ENCODE measurements around the gene HIPK2. TPM values are rescaled to one million over a fixed set of nuclear protein-coding genes. Genes with fewer than 3 reads are reported as not detected.

The HIPK2 gene
- polyA plus RNA-seq, 1 donor (not counting 4 experiments of a cell fraction or from before 2014, with no cell fraction given): 5.8 TPM

DNA sequence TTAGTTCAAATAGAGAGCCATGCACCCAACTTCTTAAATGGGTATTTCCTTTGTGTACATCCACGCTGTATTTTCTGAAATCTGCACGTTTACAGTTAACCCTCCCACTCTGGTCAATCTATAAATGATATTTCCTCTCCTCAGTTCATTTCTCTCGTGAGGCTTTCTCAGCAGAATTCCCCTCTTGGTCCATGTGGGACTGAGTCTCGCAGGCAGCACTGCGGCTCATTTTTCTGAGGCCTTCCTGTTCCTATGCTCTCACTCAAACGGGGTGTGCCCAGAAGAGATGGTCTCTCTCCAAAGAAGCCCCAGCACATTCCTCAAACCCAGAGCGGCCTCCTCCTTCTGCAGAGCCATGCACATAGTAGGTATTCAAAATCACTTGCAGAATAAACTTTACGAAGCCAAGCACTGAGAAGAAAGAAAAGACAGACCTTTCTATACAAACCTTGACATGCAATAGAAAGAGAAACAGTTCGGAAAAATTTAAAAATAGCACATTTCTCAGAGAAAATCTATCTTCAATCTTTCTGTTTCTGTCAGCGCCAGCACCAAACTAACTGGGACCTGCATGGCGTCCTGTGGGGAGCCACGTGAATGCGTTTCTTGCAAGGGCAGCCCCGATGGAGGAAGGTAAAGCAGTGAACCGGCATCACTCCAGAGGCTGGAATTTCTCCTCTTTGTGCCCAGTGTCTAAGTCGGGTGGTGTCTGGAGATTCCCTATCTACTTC is 77.1 kb downstream of the HIPK2 start:
- no peak overlapping the region for H3K4me3 ChIP-seq (ENCODE audit: control insufficient read depth in 2 of 3, extremely low read depth in 1 of 3, insufficient read depth in 2 of 3, low read depth in 1 of 3, low read length in 3 of 3)
- no peak for DNase-seq (ENCODE audit: low read depth, low spot score)
- H3K9me3 ChIP-seq (ENCODE audit: control insufficient read depth, low read depth, low read length): no peaks in the 10 kb centered on the region
- H3K4me2 ChIP-seq (ENCODE audit: control insufficient read depth, extremely low read depth, insufficient read depth, low read depth, low read length): no peak overlapping the region
- H3K27me3 ChIP-seq (ENCODE audit: control insufficient read depth, extremely low read depth, insufficient read depth, low read length): no peaks in the 10 kb centered on the region
- H4K20me1 ChIP-seq (ENCODE audit: control insufficient read depth, extremely low read depth, insufficient read depth, low read length): no peaks in the 10 kb centered on the region
- no peak overlapping the region for H3K27ac ChIP-seq (ENCODE audit: control insufficient read depth, insufficient read depth, low read length)
- H3K9me1 ChIP-seq (ENCODE audit: control insufficient read depth, extremely low read depth, insufficient read depth, low read length): no peaks in the 10 kb centered on the region
- H3K4me1 ChIP-seq (ENCODE audit: control insufficient read depth, extremely low read depth, insufficient read depth, low read length): peaks cover 2% of the 10 kb centered on the region
- FAIRE-seq: no peak
- H3K36me3 ChIP-seq (ENCODE audit: control insufficient read depth in 2 of 2, extremely low read depth in 1 of 2, insufficient read depth in 2 of 2, low read length in 2 of 2): peaks cover 5 to 14% of the 10 kb centered on the region in 2 experiments
- H2AFZ ChIP-seq (ENCODE audit: control insufficient read depth, low read length): no peak overlapping the region
- H3K79me2 ChIP-seq (ENCODE audit: control insufficient read depth, insufficient read depth, low read length): peaks cover 8% of the 10 kb centered on the region
- dilution Hi-C loops (cut with MboI; ENCODE audit: extremely low pct_ligation_motif_present, low sequenced_read_pairs): no loop called here
- H3K9ac ChIP-seq (ENCODE audit: control insufficient read depth, extremely low read depth, insufficient read depth, low read length): no peak overlapping the region
- TF ChIP-seq, protein P1, sequence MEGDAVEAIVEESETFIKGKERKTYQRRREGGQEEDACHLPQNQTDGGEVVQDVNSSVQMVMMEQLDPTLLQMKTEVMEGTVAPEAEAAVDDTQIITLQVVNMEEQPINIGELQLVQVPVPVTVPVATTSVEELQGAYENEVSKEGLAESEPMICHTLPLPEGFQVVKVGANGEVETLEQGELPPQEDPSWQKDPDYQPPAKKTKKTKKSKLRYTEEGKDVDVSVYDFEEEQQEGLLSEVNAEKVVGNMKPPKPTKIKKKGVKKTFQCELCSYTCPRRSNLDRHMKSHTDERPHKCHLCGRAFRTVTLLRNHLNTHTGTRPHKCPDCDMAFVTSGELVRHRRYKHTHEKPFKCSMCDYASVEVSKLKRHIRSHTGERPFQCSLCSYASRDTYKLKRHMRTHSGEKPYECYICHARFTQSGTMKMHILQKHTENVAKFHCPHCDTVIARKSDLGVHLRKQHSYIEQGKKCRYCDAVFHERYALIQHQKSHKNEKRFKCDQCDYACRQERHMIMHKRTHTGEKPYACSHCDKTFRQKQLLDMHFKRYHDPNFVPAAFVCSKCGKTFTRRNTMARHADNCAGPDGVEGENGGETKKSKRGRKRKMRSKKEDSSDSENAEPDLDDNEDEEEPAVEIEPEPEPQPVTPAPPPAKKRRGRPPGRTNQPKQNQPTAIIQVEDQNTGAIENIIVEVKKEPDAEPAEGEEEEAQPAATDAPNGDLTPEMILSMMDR (optimal IDR thresholded peaks at IDR 0.05 in 1 of 3, IDR thresholded peaks at IDR 0.05 in 1 of 3, conservative IDR thresholded peaks at IDR 0.05 in 1 of 3; ENCODE audit: extremely low read depth in 1 of 3, insufficient read depth in 2 of 3, low read length in 3 of 3): no peak
- no peak for TF ChIP-seq EZH2 (IDR thresholded peaks at IDR 0.05; ENCODE audit: low read length)

DNA sequence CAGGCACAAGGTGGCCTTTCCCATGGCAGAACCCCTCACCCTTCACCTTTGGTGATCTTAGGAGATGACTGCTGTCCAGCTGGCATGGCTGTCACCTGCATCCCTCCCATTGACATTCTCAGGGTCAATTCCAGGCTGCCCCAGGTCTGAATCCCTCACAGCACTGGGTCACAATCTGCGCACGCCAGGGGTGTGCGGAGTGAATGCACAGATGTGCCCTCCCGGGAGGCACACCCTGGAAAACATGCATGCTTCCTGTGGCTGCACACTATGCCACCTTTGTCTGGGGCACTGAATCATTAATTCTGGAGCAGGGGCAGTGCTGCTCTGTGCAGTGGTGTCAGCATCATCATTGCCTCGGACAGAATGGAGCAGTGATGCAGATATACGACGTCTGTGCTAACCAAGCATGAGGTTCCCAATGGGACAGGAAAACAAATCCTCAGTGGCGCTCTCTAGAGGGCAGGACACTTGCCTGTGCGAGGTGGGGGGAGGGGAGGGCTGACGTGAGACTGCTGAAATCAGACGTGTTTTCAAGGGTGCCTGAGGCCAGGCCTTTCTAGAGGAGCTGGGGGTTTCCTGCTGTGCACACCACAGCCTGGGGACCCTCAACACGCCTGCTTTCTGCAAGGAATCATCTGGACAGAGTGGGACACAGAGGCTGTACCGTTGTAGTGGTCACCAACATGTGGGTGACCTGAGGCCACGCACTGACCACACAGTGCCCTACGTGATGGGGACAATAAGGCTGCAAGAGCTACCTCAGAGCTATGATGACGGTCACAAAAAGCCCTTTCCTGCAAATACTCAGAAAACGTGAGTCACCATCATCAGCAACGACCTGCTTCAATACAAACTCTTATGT is 77.9 kb downstream of the HIPK2 start:
- no peak for TF ChIP-seq EZH2 (IDR thresholded peaks at IDR 0.05; ENCODE audit: low read length)
- TF ChIP-seq, protein P1 (optimal IDR thresholded peaks at IDR 0.05 in 1 of 3, IDR thresholded peaks at IDR 0.05 in 1 of 3, conservative IDR thresholded peaks at IDR 0.05 in 1 of 3; ENCODE audit: extremely low read depth in 1 of 3, insufficient read depth in 2 of 3, low read length in 3 of 3): peak in 1 of 3 experiments; percentile 12
- Histone ChIP-seq H3K36me3 (ENCODE audit: control insufficient read depth in 2 of 2, extremely low read depth in 1 of 2, insufficient read depth in 2 of 2, low read length in 2 of 2) (peaks cover 5 to 14% of the 10 kb centered on the region in 2 experiments), H3K9ac (ENCODE audit: control insufficient read depth, extremely low read depth, insufficient read depth, low read length) (no peak overlapping the region), H3K4me2 (ENCODE audit: control insufficient read depth, extremely low read depth, insufficient read depth, low read depth, low read length) (no peak overlapping the region), H3K9me3 (ENCODE audit: control insufficient read depth, low read depth, low read length) (no peaks in the 10 kb centered on the region), H3K9me1 (ENCODE audit: control insufficient read depth, extremely low read depth, insufficient read depth, low read length) (no peaks in the 10 kb centered on the region), H3K79me2 (ENCODE audit: control insufficient read depth, insufficient read depth, low read length) (peaks cover 8% of the 10 kb centered on the region), H3K4me3 (ENCODE audit: control insufficient read depth in 2 of 3, extremely low read depth in 1 of 3, insufficient read depth in 2 of 3, low read depth in 1 of 3, low read length in 3 of 3) (no peak overlapping the region), H3K27me3 (ENCODE audit: control insufficient read depth, extremely low read depth, insufficient read depth, low read length) (no peaks in the 10 kb centered on the region), H2AFZ (ENCODE audit: control insufficient read depth, low read length) (no peak overlapping the region), H4K20me1 (ENCODE audit: control insufficient read depth, extremely low read depth, insufficient read depth, low read length) (no peaks in the 10 kb centered on the region), H3K27ac (ENCODE audit: control insufficient read depth, insufficient read depth, low read length) (no peak overlapping the region), H3K4me1 (ENCODE audit: control insufficient read depth, extremely low read depth, insufficient read depth, low read length) (peaks cover 2% of the 10 kb centered on the region)
- no peak for FAIRE-seq
- no peak for DNase-seq (ENCODE audit: low read depth, low spot score)
- dilution Hi-C loops (cut with MboI; ENCODE audit: extremely low pct_ligation_motif_present, low sequenced_read_pairs): no loop called here
